Bronchial epithelial cell (primary cell): ENCODE measurements around the gene EML6. TPM values are rescaled to one million over a fixed set of nuclear protein-coding genes. Genes with fewer than 3 reads are reported as not detected.

ENCODE experiments used
- DNase-seq: peaks from one replicate; pipeline ENCODE4 v3.0.0-alpha.2; 2010; ENCODE audit warnings: low read depth
- FAIRE-seq: peaks from 2 replicates; lab custom pipeline; 2011; peaks lifted over from hg19 to GRCh38; lab: Jason Lieb, UNC
- H3K27me3 ChIP-seq: 2 replicates; pipeline ENCODE4 v1.5.1; 2011; ENCODE audit warnings: low read length; ENCODE audit not compliant: control insufficient read depth, insufficient read depth
- H3K36me3 ChIP-seq: 2 replicates; pipeline ENCODE4 v1.5.1; 2011; ENCODE audit warnings: low read length; ENCODE audit not compliant: control insufficient read depth, insufficient read depth
- H3K4me3 ChIP-seq: 2 replicates; pipeline ENCODE4 v1.5.1; 2011; ENCODE audit warnings: mild to moderate bottlenecking, low read depth, low read length, control low read depth
- CTCF ChIP-seq: IDR thresholded peaks from 2 replicates; pipeline ENCODE4 v1.5.1; 2011; ENCODE audit warnings: mild to moderate bottlenecking, moderate library complexity, low read length, control low read depth, inconsistent platforms; ENCODE audit not compliant: insufficient read depth, severe bottlenecking
- total RNA-seq: library from RNA; depleted of rRNA; stranded (reverse); fragments of >200 nt; gene quantifications from 2 replicates; pipeline ENCODE4 v1.2.1, GENCODE V29; 2014

EML6 gene
- total RNA-seq, 1 donor from 2014 or later, result 0.53 TPM

DNA sequence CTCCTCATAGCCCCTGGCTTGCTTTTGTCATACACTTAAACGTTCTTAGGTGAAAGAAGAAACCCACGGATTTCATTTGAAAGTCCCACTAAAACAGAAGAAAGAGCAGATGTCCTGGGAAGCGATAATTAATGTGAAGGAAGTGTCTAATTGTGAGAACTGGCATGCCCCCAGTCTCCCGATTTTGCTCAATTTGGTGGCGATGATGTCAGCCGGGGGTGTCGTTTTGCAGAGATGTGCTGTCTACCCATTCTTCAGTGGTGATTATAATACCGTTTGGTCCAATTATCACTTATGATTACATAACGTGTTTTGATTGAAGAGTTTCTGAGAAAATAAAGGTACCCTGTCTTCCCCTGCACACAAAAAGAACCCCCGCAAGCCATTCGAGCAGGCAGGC lies 223.7 kb downstream of the EML6 start:
- H3K27me3 ChIP-seq, result no peaks in the 10 kb centered on the region
- FAIRE-seq (no peak), DNase-seq (no peak)

DNA sequence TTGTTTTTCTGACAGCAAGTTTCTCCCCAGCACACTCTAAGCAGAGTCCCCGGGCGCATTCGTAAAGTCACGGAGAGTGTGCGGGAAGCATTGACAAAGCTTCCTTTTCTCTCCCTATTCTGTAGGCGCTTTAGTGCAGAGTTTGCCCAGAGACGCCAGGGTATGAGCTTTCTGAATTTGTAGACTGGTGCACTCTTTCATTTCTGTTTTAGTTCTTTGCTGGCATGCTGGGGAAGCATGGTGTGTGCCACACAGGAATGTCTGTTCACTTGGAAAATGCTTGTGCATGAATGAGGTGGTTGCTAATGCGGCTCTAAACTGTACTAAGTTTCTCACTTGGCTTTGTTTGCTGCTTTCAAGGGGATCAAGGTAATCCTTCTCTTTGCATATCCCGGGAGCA lies 224.2 kb downstream of the EML6 start:
- H3K4me3 ChIP-seq, result no peak overlapping the region
- H3K27me3 ChIP-seq, result no peaks in the 10 kb centered on the region
- TF ChIP-seq CTCF, result no peak
- no peaks in the 10 kb centered on the region for H3K36me3 ChIP-seq
- FAIRE-seq (no peak), DNase-seq (no peak)

More for the DNA sequence above, 223.7 kb downstream of the EML6 start:
- Histone ChIP-seq H3K36me3 (no peaks in the 10 kb centered on the region), H3K4me3 (no peak overlapping the region)
- TF ChIP-seq CTCF, result no peak

DNA sequence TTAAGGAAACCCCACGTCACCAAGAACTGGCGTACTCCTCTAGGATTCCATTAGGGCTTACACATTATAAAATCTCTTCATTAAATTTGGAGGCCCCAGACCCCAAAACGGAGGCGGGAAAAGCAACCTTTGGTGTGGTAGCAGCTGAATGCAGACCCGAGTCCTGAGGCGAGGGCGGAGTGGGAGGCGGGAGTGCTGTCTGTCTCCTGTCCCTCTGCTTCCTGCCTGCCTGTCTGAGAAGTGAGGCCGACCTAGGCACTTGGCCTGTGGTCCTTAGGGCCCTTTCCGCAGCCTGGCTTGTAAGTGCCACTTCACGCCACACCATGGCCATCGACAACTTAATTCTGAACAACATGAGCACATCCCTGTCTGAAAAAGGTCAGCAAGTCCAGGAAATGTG lies 224.7 kb downstream of the EML6 start:
- no peak for TF ChIP-seq CTCF
- DNase-seq (no peak), FAIRE-seq (no peak)
- Histone ChIP-seq H3K4me3 (no peak overlapping the region), H3K36me3 (no peaks in the 10 kb centered on the region), H3K27me3 (no peaks in the 10 kb centered on the region)

DNA sequence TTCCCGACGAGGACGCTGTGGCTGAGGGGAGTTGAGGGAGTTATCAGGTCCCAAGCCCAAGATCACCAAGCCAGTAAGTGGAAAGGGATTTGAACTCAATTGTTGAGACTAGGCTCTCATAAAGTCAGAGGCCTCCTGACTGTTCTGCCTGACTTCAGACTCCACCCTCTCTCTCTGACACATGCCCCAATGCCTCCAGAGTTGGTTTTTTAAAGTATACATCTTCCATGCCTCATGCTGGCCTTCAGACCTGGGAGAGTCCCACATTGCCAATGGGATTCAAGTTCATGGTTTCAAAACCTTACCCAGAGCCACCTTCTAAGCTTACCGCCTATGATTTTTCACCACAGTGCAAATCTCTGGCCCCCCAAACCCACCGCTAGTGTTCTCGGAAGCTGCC lies 226.0 kb downstream of the EML6 start:
- Histone ChIP-seq H3K27me3 (no peaks in the 10 kb centered on the region), H3K36me3 (no peaks in the 10 kb centered on the region), H3K4me3 (no peak overlapping the region)
- DNase-seq (no peak), FAIRE-seq (no peak)
- TF ChIP-seq CTCF, result no peak

- no peaks in the 10 kb centered on the region for H3K27me3 ChIP-seq
- FAIRE-seq (no peak), DNase-seq (no peak)
- TF ChIP-seq CTCF, result no peak
- H3K36me3 ChIP-seq, result no peaks in the 10 kb centered on the region
- H3K4me3 ChIP-seq, result no peak overlapping the region
Observed at GRCh38 chr2:54950811-54951210, 227.3 kb downstream of the EML6 start.

GRCh38 chr2:54952425-54952824 lies 229.0 kb downstream of the EML6 start:
- Histone ChIP-seq H3K36me3 (no peaks in the 10 kb centered on the region), H3K27me3 (no peaks in the 10 kb centered on the region), H3K4me3 (no peak overlapping the region)
- DNase-seq (no peak), FAIRE-seq (no peak)
- TF ChIP-seq CTCF, result no peak
